ENCODE measurements around the gene WIPF1.
A peak's percentile ranks its signal among the peaks of the same experiment; 100 is the strongest.

The WIPF1 gene

GRCh38 chr2:174607989-174608865 is 10.6 kb upstream of the WIPF1 start:
- no peak overlapping the region; the same call in 1 of the 2 replicates for H3K4me3 ChIP-seq (ENCODE audit: low read depth, low read length)
- TF ChIP-seq CTCF (IDR thresholded peaks at IDR 0.05; ENCODE audit: low read depth, low read length, missing control alignments), result no peak
- peak; percentile 81 for DNase-seq (ENCODE audit: low read depth)

- TF ChIP-seq CTCF (IDR thresholded peaks at IDR 0.05; ENCODE audit: low read depth, low read length, missing control alignments), result no peak
- no peak overlapping the region; the same call in 1 of the 2 replicates for H3K4me3 ChIP-seq (ENCODE audit: low read depth, low read length)
- DNase-seq (ENCODE audit: low read depth), result no peak
Measured at GRCh38 chr2:174607584-174607983, 10.0 kb upstream of the WIPF1 start.

- no peak for DNase-seq (ENCODE audit: low read depth)
- no peak for TF ChIP-seq CTCF (IDR thresholded peaks at IDR 0.05; ENCODE audit: low read depth, low read length, missing control alignments)
- no peak overlapping the region for H3K4me3 ChIP-seq (ENCODE audit: low read depth, low read length)
Measured at GRCh38 chr2:174606336-174606735, 8.7 kb upstream of the WIPF1 start.

GRCh38 chr2:174605687-174606086 is 8.1 kb upstream of the WIPF1 start:
- H3K4me3 ChIP-seq (ENCODE audit: low read depth, low read length), result no peak overlapping the region
- no peak for DNase-seq (ENCODE audit: low read depth)
- TF ChIP-seq CTCF (IDR thresholded peaks at IDR 0.05; ENCODE audit: low read depth, low read length, missing control alignments), result peak; percentile 59

GRCh38 chr2:174603280-174603679 is 5.7 kb upstream of the WIPF1 start:
- peak; percentile 67 for TF ChIP-seq CTCF (IDR thresholded peaks at IDR 0.05; ENCODE audit: low read depth, low read length, missing control alignments)
- DNase-seq (ENCODE audit: low read depth), result no peak
- no peak overlapping the region for H3K4me3 ChIP-seq (ENCODE audit: low read depth, low read length)

- no peak for TF ChIP-seq CTCF (IDR thresholded peaks at IDR 0.05; ENCODE audit: low read depth, low read length, missing control alignments)
- DNase-seq (ENCODE audit: low read depth), result no peak
- no peak overlapping the region for H3K4me3 ChIP-seq (ENCODE audit: low read depth, low read length)
Measured at GRCh38 chr2:174602745-174603144, 5.1 kb upstream of the WIPF1 start.

- H3K4me3 ChIP-seq (ENCODE audit: low read depth, low read length), result no peak overlapping the region; the same call in 1 of the 2 replicates
- TF ChIP-seq CTCF (IDR thresholded peaks at IDR 0.05; ENCODE audit: low read depth, low read length, missing control alignments), result no peak
- no peak for DNase-seq (ENCODE audit: low read depth)
Measured at GRCh38 chr2:174600349-174600748, 2.7 kb upstream of the WIPF1 start.
